Astrocyte of the hippocampus (primary cell): ENCODE measurements around the gene CRHBP.
"Not testable (repeated sequence)": the region's sequence is repeated elsewhere in the genome, so short reads cannot be mapped to it uniquely, and the experiment has no call there.

Experiments
- DNase-seq: peaks from one replicate; pipeline ENCODE4 v3.0.0; 2011; ENCODE audit warnings: low read depth, low spot score

Gene CRHBP

GRCh38 chr5:76952795-76953536 is at the start of gene CRHBP:
TSS of gene CRHBP (plus strand) at chr5:76953045. CDS start at chr5:76953135, 90 bp downstream.
- DNase-seq = peak; percentile 35

GRCh38 chr5:76908166-76908565 is 44.7 kb upstream of the CRHBP start:
- DNase-seq = no peak

DNA sequence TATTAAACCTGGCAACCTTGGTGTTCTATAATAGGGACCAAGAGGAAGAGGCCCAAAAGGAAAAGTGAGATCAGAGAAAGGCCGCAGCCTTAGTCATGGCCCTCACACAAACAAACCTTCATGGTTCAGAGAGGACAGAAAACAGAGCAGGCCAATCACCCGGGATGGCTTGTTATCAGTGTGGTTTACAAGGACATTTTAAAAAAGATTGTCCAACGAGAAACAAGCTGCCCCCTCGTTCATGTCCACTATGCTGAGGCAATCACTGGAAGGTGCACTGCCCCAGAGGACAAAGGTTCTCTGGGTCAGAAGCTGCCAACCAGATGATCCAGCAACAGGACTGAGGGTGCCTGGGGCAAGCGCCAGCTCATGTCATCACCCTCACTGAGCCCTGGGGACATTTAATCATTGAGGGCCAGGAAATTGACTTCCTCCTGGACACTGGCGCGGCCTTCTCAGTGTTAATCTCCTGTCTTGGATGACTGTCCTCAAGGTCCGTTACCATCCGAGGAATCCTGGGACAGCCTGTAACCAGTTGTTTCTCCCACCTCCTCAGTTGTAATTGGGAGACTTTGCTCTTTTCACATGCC is 42.4 kb upstream of the CRHBP start:
- DNase-seq = not testable (repeated sequence)

DNA sequence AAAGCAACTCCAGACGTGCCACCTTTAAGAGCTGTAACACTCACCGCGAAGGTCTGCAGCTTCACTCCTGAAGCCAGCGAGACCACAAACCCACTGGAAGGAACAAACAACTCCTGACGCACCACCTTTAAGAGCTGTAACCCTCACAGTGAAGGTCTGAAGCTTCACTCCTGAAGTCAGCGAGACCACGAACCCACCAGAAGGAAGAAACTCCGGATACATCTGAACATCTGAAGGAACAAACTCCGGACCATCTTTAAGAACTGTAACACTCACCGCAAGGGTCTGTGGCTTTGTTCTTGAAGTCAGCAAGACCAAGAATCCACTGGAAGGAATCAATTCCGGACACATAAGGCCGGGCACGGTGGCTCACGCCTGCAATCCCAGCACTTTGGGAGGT is 38.2 kb upstream of the CRHBP start:
- not testable (repeated sequence) for DNase-seq

DNA sequence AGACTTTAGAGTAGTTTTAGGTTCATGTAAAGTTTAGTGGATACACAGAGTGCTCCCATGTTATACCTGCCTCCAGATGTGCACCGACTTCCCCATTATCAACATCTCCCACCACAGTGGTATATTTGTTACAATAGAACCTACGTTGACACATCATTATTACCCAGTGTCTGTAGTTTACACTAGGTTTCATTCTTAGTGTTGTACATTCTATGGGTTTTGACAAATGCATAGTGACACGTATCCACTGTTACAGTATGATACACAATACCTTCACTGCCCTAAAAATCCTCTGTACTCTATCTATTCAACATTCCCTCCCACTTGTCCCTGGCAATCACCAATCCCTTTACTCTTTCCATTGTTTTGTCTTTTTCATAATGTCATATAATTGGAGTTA is 34.3 kb upstream of the CRHBP start:
- DNase-seq = no peak

DNA sequence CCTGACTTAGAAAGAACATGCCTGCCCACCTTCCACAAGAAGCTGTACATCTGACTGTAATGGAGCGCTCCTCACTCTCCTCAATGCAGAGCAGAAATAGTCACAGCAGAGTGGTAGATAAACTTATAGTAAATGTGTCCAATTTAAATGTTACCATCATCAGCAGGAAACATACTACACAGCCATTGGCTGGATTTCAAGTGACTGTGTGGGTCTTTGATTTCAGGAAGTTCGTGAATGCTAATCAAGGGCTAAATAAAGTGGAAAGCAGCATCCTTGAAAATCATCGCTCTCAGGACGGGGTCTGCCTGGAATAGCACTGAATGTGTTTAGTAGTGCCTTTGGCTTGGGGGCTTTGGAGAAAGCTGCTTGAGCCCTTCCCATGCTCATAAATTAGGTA is 32.4 kb upstream of the CRHBP start:
- DNase-seq = no peak

DNA sequence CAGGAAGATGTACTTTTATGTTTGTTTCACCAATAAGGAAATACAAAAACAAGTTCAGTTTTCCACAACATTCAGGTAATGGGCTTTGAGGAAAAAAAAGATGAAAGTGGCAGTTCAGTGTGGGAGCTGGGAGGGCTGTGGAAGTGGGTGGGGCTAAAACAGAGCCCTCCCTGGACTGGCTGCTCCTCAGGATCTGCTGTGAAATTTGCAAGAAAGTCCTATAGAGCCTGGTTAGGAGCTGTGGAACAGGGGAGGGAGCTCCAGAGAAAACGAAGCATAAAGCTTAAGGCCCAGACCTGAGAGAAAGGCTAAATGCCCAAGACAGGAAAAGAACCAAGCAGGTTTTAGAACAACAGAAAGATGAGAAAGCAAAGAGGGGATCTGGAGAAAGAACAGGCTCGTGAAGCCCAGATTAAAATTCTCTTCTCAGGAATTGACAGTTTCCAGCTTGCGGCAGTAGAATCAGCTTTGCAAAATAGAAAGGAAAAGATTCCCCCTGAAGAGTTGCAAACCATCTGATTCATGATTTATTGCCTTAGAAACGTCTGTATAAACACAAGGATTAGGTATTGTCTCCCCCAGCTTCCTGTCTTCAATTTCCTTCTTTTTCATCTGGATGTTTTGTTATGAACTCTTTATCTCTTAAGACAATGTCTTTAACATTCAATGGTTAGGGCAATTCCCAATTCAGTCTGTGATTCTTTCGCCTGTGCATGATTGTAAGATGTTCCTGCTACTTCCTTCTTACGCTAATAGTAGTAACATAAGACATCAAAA is 26.3 kb upstream of the CRHBP start:
- DNase-seq = no peak

DNA sequence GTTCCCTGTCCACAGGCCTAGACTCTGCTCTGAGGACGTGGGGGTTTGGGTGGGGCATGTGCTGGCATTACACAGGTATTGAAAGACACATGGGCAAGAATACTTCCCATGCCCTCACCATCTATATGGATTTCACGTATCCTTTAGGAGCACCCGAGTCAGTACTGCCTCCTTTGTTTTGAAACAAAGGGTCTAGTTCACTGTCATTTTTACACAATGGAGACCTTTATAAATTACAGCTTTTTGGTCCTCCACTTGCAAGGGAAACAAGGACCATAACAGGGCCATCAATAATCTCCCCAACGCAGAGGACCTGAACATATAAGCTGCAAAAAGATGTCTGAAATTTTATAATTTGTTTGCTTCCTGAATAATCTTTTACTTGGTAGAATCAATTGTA is 24.9 kb upstream of the CRHBP start:
- no peak for DNase-seq

- DNase-seq = no peak
These were observed 22.8 kb upstream of the CRHBP start for GRCh38 chr5:76930083-76930482.

GRCh38 chr5:76938177-76938576 is 14.7 kb upstream of the CRHBP start:
- no peak for DNase-seq

GRCh38 chr5:76941000-76941399 is 11.8 kb upstream of the CRHBP start:
- DNase-seq = no peak

- DNase-seq = no peak
These were observed 11.4 kb upstream of the CRHBP start for GRCh38 chr5:76941442-76941841.

DNA sequence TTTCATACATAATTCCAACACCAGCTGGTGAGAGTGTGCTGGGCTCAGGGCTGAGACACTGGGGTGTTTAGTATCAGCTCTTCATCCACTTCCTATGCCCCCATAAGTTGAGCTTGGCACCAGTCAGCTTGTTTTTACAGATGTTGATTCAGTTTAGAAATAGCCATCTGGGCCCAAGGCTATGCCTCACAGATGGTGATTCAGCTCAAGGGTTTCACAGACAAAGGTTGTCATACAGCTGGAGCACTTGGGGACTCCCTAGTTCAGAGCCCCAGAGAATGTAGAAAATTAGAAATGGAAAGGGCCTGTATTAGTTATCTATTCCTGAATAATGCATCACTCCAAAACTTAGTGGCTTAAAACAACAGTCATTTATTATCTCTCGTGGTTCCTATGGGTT is 10.3 kb upstream of the CRHBP start:
- DNase-seq = no peak

- DNase-seq = no peak
These were observed 9.8 kb upstream of the CRHBP start for GRCh38 chr5:76943006-76943405.

- DNase-seq = peak; percentile 42
These were observed 8.2 kb upstream of the CRHBP start for GRCh38 chr5:76944638-76945037.

- not testable (repeated sequence) for DNase-seq
These were observed 7.6 kb upstream of the CRHBP start for GRCh38 chr5:76945238-76945637.

DNA sequence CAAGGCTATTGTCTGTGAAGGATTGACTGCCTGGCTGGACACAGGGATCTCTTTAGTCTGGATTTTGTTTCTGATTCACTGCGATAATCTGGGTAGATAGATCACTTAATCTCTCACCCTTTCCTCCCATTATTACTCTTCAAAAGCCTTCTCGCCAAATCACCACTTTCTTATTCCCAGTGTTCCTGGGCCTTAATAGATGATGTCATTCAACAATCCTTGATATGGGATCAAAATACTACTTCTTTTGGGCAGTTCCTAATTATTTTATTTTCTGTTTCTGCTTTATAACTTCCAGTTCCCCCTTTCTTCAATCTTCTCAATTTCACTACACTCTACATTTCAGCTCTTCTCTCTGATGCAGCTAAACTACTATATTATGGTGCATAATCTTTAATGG is 6.8 kb upstream of the CRHBP start:
- no peak for DNase-seq

DNA sequence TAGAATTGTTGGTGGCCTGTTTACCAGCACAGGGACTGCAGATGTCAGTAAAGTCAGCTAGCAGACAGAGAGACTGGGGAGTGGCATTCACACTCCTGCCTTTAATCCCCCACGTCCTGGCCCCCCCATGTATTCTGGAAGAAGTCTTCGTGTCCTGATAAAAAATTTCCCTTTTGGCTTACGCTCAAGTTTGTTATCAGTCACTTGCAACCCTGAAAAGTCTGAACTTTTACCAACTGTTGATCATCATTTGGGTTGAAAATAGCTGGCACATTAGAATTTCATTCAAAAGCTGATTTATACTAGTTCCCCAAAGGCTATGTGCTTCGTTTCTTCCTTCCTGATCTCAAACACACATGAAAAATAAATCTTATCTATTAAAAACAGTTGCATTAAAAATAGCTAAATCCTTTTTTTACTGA is 5.8 kb upstream of the CRHBP start:
- no peak for DNase-seq

DNA sequence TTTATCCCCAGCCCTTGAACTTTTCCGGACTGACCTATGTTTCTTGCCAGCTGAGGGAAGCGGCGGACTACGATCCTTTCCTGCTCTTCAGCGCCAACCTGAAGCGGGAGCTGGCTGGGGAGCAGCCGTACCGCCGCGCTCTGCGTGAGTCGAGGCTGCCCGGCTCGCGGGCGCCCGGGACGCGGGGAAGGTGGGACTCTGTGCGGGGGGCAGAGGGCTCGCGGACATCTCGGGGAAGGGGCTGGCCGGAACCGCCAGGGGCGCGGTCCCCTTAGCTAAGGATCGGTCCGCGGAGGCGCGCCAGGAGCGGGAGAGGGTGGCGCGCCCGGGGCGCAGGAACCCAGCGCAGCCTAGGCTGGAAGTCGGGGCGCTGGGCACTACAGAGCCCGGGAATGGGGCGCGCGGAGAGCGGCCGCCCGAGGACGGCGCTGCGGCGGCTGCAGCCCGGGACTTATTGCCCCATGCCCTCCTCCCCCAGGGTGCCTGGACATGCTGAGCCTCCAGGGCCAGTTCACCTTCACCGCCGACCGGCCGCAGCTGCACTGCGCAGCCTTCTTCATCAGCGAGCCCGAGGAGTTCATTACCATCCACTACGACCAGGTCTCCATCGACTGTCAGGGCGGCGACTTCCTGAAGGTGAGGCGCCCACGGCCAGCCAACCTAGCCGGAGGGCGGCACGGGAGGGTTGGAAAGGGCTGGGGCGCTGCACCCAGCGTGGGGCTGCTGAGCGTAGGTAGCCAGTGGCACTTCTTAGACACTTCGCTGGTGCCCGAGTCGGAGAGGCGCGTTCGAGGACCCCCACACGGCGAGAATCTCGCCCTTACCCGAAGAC is 922 bp downstream of the CRHBP start:
- DNase-seq = peak; percentile 75

DNA sequence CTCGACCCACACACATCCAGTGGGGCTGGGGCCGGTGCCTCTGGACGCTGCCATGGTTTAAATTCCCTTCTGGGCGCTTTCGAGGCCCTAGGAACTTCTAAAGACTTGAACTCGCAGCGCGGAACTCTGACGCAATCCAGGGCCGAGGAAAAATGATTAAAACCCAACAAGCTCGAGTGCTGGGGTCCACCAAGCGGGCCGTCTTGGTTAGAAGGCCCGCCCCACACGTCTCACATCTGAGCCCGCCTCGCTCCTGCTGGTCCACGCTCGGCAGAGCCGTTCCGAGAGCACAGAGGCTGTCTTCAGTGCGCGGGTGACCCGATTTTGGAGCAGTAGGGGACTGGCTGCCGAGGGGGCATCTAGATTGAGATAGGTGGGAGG is 1.5 kb downstream of the CRHBP start:
- no peak for DNase-seq

DNA sequence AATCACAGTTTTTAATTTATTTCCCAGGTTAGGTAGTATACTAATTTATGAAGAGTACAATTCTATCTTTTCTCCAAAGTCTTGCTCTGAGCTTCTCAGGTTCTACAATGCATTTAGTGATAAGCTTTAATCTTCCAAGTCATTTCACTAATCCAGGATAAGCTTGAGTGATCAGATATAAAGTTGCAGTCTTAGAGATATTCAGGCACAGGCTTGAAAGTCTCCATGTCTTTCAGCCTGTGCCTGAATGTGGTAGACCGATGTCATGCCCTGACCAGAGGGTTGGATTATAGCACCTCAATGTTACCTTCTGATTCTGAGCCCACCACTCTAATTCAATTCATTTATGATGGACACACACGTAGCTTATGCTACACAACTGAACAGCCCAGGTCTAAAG is 3.2 kb downstream of the CRHBP start:
- no peak for DNase-seq
